Panc1 (cell line): ENCODE data around the gene MGAT5. TPM values are rescaled to one million over a fixed set of nuclear protein-coding genes. Genes with fewer than 3 reads are reported as not detected.

Experiments used
- ATAC-seq: fragments of 200-7000 bp; cut with Tn5 transposase; 2 replicates; pipeline ENCODE4 v1.9.1; 2020; ENCODE audit warnings: mild to moderate bottlenecking, moderate library complexity
- BruUV-seq: library from RNA; stranded (reverse); fragments of 400-500 nt; replicated peaks from 2 replicates; lab custom pipeline; 2021; lab: Mats Ljungman, UMichigan
- CTCF ChIA-PET: fragments of 300-600 bp; sonication (Branson Sonifier 250); formaldehyde crosslinking; loops from one replicate; lab custom pipeline; 2022; ENCODE audit warnings: antibody characterized with exemption; lab: Charles Lee
- POLR2A ChIA-PET: fragments of 300-600 bp; sonication (Branson Sonifier 250); formaldehyde crosslinking; loops from one replicate; lab custom pipeline; 2022; ENCODE audit warnings: antibody characterized with exemption; lab: Charles Lee
- DNase-seq: peaks from one replicate; pipeline ENCODE4 v3.0.0-alpha.2; 2010; ENCODE audit warnings: low read depth, low spot score
- H3K27ac ChIP-seq: 2 replicates; pipeline ENCODE4 v1.5.1; 2011; ENCODE audit warnings: mild to moderate bottlenecking, low read length, inconsistent platforms
- H3K27me3 ChIP-seq: fragments of 200-500 bp; sonication (Bioruptor generic); 2 replicates; pipeline ENCODE4 v1.6.0; 2014; ENCODE audit warnings: low read length, inconsistent platforms; ENCODE audit not compliant: control insufficient read depth, insufficient read depth
- H3K36me3 ChIP-seq: fragments of 200-500 bp; sonication (Bioruptor generic); 2 replicates; pipeline ENCODE4 v1.5.1; 2014; ENCODE audit warnings: inconsistent platforms, mild to moderate bottlenecking, low read length, moderate library complexity; ENCODE audit not compliant: control insufficient read depth, insufficient read depth
- H3K4me1 ChIP-seq: 2 replicates; pipeline ENCODE4 v1.5.1; 2011; ENCODE audit warnings: inconsistent platforms, mild to moderate bottlenecking, low read length, moderate library complexity; ENCODE audit not compliant: control insufficient read depth, insufficient read depth
- H3K4me3 ChIP-seq, 2 experiments: 2 replicates each; pipeline ENCODE4 v1.5.1; 2011 to 2012; ENCODE audit warnings: low read depth in 2 of 2, low read length in 2 of 2, mild to moderate bottlenecking in 2 of 2, inconsistent platforms in 1 of 2, moderate library complexity in 1 of 2
- H3K9me3 ChIP-seq: fragments of 200-500 bp; sonication (Bioruptor generic); 2 replicates; pipeline ENCODE4 v1.5.1; 2014; ENCODE audit warnings: low read depth, mild to moderate bottlenecking, inconsistent platforms, low read length, moderate library complexity; ENCODE audit not compliant: control insufficient read depth, insufficient read depth
- POLR2AphosphoS5 ChIP-seq: IDR thresholded peaks from 2 replicates; pipeline ENCODE4 v1.6.1; 2012; ENCODE audit warnings: mild to moderate bottlenecking, low read depth, low read length, moderate library complexity
- REST ChIP-seq, 2 experiments: IDR thresholded peaks; 2 replicates each; pipeline ENCODE4 v1.6.1; 2011 to 2012; ENCODE audit warnings: low read depth in 2 of 2, control low read depth in 1 of 2, low read length in 1 of 2, mild to moderate bottlenecking in 1 of 2, moderate library complexity in 1 of 2; ENCODE audit not compliant: insufficient read depth in 1 of 2
- SIN3A ChIP-seq: IDR thresholded peaks from 2 replicates; pipeline ENCODE4 v1.6.1; 2012; ENCODE audit warnings: low read depth, mild to moderate bottlenecking, low read length, moderate library complexity, borderline replicate concordance; ENCODE audit not compliant: insufficient read depth
- TCF7L2 ChIP-seq: IDR thresholded peaks from 2 replicates; pipeline ENCODE4 v1.6.1; 2011; ENCODE audit warnings: mild to moderate bottlenecking, low read depth, low read length, inconsistent platforms
- in situ Hi-C: cut with HindIII; loops from 2 replicates; pipeline ENCODE4 v1.10.0; 2016; ENCODE audit warnings: low sequenced_read_pairs, low pct_unique_long_range_greater_than_20kb
- intact Hi-C: fragments of 100-400 bp; cut with micrococcal nuclease; formaldehyde crosslinking; loops from one replicate; pipeline ENCODE4 v1.10.0; 2022; ENCODE audit not compliant: unreplicated experiment
- total RNA-seq: library from RNA; stranded (reverse); gene quantifications from one replicate; pipeline ENCODE4 v1.2.1, GENCODE V29; 2021; ENCODE audit not compliant: unreplicated experiment
- TF ChIP-seq, protein P1 (sequence below): fragments of 450-650 bp; IDR thresholded peaks from 2 replicates; pipeline ENCODE4 v1.5.1; 2017; ENCODE audit warnings: mild to moderate bottlenecking

Gene MGAT5
- total RNA-seq, 1 experiment from 2014 or later, result 22.1 TPM

DNA sequence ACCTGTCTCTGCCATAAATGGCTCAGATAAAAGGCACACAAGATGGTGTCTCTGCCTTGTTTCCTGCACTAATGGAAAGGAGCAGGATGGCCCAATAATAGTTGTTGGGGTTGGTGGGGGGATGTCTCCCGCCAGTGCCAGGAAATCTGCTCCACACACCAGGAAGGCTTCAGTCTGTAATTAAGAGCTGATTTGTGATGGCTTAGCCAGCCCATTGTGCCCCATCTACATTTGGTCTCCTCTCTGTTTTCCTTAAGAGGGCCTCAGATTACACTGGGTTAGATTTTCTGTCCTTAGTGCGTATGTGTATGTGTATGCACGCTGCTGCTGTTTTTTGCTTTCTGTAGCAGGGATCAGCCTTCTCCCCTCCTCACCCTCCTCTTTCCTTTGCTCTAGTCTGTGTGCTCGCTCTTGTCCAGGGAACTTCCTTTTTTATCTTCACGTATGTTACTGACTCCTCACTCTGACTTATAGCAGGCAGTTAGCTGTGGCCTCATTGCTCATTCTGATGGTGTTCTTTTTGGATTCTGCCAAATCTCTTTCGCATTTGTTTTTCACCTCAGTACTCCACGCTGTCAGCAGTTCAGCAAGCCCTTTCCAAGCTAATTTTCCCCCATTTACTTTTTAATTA is 33.4 kb upstream of the MGAT5 start:
- intact Hi-C loops (no loop called here), in situ Hi-C loops (no loop called here)
- ATAC-seq (no peak), DNase-seq (no peak)
- Histone ChIP-seq H3K27ac (no peak overlapping the region), H3K36me3 (no peaks in the 10 kb centered on the region), H3K27me3 (no peaks in the 10 kb centered on the region), H3K9me3 (no peaks in the 10 kb centered on the region), H3K4me1 (no peaks in the 10 kb centered on the region), H3K4me3 (no peak overlapping the region)
- POLR2A ChIA-PET, result interaction anchor here (0.6 kb wide), 1 partner anchor 464 kb away, joined by 7 read pairs; no protein-coding TSS in a partner anchor
- TF ChIP-seq, protein P1, sequence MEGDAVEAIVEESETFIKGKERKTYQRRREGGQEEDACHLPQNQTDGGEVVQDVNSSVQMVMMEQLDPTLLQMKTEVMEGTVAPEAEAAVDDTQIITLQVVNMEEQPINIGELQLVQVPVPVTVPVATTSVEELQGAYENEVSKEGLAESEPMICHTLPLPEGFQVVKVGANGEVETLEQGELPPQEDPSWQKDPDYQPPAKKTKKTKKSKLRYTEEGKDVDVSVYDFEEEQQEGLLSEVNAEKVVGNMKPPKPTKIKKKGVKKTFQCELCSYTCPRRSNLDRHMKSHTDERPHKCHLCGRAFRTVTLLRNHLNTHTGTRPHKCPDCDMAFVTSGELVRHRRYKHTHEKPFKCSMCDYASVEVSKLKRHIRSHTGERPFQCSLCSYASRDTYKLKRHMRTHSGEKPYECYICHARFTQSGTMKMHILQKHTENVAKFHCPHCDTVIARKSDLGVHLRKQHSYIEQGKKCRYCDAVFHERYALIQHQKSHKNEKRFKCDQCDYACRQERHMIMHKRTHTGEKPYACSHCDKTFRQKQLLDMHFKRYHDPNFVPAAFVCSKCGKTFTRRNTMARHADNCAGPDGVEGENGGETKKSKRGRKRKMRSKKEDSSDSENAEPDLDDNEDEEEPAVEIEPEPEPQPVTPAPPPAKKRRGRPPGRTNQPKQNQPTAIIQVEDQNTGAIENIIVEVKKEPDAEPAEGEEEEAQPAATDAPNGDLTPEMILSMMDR, result no peak
- TF ChIP-seq SIN3A (no peak), TCF7L2 (no peak), REST (IDR thresholded peaks at IDR 0.05; ENCODE audit: insufficient read depth in 1 of 2, low read depth in 2 of 2, low read length in 1 of 2) (no peak), POLR2AphosphoS5 (no peak)
- CTCF ChIA-PET, result no interaction called here
- no TSS peak for BruUV-seq

- no peak overlapping the region for H3K4me3 ChIP-seq
- intact Hi-C loops, result no loop called here
- H3K27ac ChIP-seq, result no peak overlapping the region
- H3K4me1 ChIP-seq, result no peaks in the 10 kb centered on the region
- BruUV-seq, result no TSS peak
- no peak for ATAC-seq
- in situ Hi-C loops, result no loop called here
- no peak for DNase-seq
- no peaks in the 10 kb centered on the region for H3K27me3 ChIP-seq
- no peaks in the 10 kb centered on the region for H3K36me3 ChIP-seq
- POLR2A ChIA-PET, result no interaction called here
- H3K9me3 ChIP-seq, result no peaks in the 10 kb centered on the region
- CTCF ChIA-PET, result no interaction called here
- TF ChIP-seq, protein P1, result no peak
- no peak for TF ChIP-seq REST (IDR thresholded peaks at IDR 0.05; ENCODE audit: insufficient read depth in 1 of 2, low read depth in 2 of 2, low read length in 1 of 2)
- TF ChIP-seq SIN3A, result no peak
- no peak for TF ChIP-seq POLR2AphosphoS5
- no peak for TF ChIP-seq TCF7L2
Measured at GRCh38 chr2:134224005-134224404, 29.9 kb upstream of the MGAT5 start.
